ENCODE data around the gene FAM53B. TPM values are rescaled to one million over a fixed set of nuclear protein-coding genes. Genes with fewer than 3 reads are reported as not detected.

The FAM53B gene
- total RNA-seq, 2 experiments from 2014 or later: 15.1 to 18.0 TPM

GRCh38 chr10:124756156-124756903, 12.2 kb upstream of the FAM53B start:
- H3K36me3 Mint-ChIP-seq (ENCODE audit: low read depth): peaks cover 20% of the 10 kb centered on the region
- intact Hi-C loops (cut with micrococcal nuclease): no loop called here
- no peak for ATAC-seq

GRCh38 chr10:124755581-124755980, 11.4 kb upstream of the FAM53B start:
- POLR2A ChIA-PET: interaction anchor here (1.3 kb wide), 1 partner anchor 11 kb away, joined by 4 read pairs; no protein-coding TSS in a partner anchor
- Mint-ChIP-seq H3K27me3 (no peaks in the 10 kb centered on the region), H3K36me3 (ENCODE audit: low read depth) (peaks cover 12% of the 10 kb centered on the region), H3K27ac (no peak overlapping the region), H3K4me3 (no peak overlapping the region), H3K4me1 (ENCODE audit: low read depth) (no peaks in the 10 kb centered on the region), H3K9me3 (no peaks in the 10 kb centered on the region)
- CTCF ChIA-PET: interaction anchor here (1.2 to 3.3 kb wide), 6 partner anchors 9 to 229 kb away, joined by 3 to 17 read pairs (median 6); no protein-coding TSS in a partner anchor
- DNase-seq (no peak), ATAC-seq (no peak)
- no peak for TF ChIP-seq CTCF (IDR thresholded peaks at IDR 0.05)
- intact Hi-C loops (cut with micrococcal nuclease): no loop called here

More at GRCh38 chr10:124756156-124756903, 12.2 kb upstream of the FAM53B start:
- no peak for TF ChIP-seq CTCF (IDR thresholded peaks at IDR 0.05)
- H3K9me3 Mint-ChIP-seq: no peaks in the 10 kb centered on the region
- H3K4me1 Mint-ChIP-seq (ENCODE audit: low read depth): no peaks in the 10 kb centered on the region
- no peak overlapping the region for H3K4me3 Mint-ChIP-seq
- POLR2A ChIA-PET: interaction anchor here (1.1 to 1.3 kb wide), 2 partner anchors 10 kb away, joined by 3 to 4 read pairs; no protein-coding TSS in a partner anchor
- H3K27me3 Mint-ChIP-seq: no peaks in the 10 kb centered on the region
- no peak overlapping the region for H3K27ac Mint-ChIP-seq
- CTCF ChIA-PET: interaction anchor here (0.8 to 3.3 kb wide), 6 partner anchors 10 to 226 kb away, joined by 3 to 17 read pairs (median 6); no protein-coding TSS in a partner anchor
- DNase-seq: no peak

- CTCF ChIA-PET: interaction anchor here (0.8 to 3.3 kb wide), 7 partner anchors 8 to 228 kb away, joined by 3 to 17 read pairs (median 3); partner anchors contain the start of gene EEF1AKMT2
- intact Hi-C loops (cut with micrococcal nuclease): no loop called here
- H3K9me3 Mint-ChIP-seq: no peaks in the 10 kb centered on the region
- DNase-seq (no peak), ATAC-seq (no peak)
- H3K4me3 Mint-ChIP-seq: no peak overlapping the region
- H3K27ac Mint-ChIP-seq: no peak overlapping the region
- POLR2A ChIA-PET: no interaction called here
- peaks cover 5% of the 10 kb centered on the region for H3K36me3 Mint-ChIP-seq (ENCODE audit: low read depth)
- no peak for TF ChIP-seq CTCF (IDR thresholded peaks at IDR 0.05)
- peaks cover 4% of the 10 kb centered on the region for H3K4me1 Mint-ChIP-seq (ENCODE audit: low read depth)
- no peaks in the 10 kb centered on the region for H3K27me3 Mint-ChIP-seq
Measured at GRCh38 chr10:124754227-124754626, 10.0 kb upstream of the FAM53B start.

GRCh38 chr10:124748953-124749645, 4.9 kb upstream of the FAM53B start:
- H3K27ac Mint-ChIP-seq: peak overlapping the region; percentile 46
- H3K36me3 Mint-ChIP-seq (ENCODE audit: low read depth): peaks cover 4% of the 10 kb centered on the region
- peaks cover 19% of the 10 kb centered on the region for H3K4me1 Mint-ChIP-seq (ENCODE audit: low read depth)
- no peaks in the 10 kb centered on the region for H3K9me3 Mint-ChIP-seq
- H3K27me3 Mint-ChIP-seq: no peaks in the 10 kb centered on the region
- ChIA-PET POLR2A (interaction anchor here (0.6 to 1.4 kb wide), 5 partner anchors 15 to 96 kb away, joined by 3 to 4 read pairs (median 3); partner anchors contain the start of gene EEF1AKMT2), CTCF (interaction anchor here (0.8 to 6.9 kb wide), 16 partner anchors 8 to 218 kb away, joined by 3 to 58 read pairs (median 4); partner anchors contain the start of gene EEF1AKMT2)
- intact Hi-C loops (cut with micrococcal nuclease): no loop called here
- no peak for TF ChIP-seq CTCF (IDR thresholded peaks at IDR 0.05)
- H3K4me3 Mint-ChIP-seq: no peak overlapping the region
- ATAC-seq: no peak
- DNase-seq: no peak
